ENCODE data around the gene SMPD1.

DNA sequence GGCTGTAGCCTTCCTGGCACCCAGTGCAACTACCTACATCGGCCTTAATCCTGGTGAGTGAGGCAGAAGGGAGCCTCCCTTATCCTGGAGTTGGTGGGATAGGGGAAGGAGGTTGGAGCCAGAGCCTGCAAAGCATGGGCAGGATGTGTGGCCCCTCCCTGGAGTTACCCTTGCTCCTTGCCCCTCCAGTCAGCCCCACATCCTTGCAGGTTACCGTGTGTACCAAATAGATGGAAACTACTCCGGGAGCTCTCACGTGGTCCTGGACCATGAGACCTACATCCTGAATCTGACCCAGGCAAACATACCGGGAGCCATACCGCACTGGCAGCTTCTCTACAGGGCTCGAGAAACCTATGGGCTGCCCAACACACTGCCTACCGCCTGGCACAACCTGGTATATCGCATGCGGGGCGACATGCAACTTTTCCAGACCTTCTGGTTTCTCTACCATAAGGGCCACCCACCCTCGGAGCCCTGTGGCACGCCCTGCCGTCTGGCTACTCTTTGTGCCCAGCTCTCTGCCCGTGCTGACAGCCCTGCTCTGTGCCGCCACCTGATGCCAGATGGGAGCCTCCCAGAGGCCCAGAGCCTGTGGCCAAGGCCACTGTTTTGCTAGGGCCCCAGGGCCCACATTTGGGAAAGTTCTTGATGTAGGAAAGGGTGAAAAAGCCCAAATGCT is 3.9 kb downstream of the SMPD1 start:
- TF ChIP-seq, protein P1, sequence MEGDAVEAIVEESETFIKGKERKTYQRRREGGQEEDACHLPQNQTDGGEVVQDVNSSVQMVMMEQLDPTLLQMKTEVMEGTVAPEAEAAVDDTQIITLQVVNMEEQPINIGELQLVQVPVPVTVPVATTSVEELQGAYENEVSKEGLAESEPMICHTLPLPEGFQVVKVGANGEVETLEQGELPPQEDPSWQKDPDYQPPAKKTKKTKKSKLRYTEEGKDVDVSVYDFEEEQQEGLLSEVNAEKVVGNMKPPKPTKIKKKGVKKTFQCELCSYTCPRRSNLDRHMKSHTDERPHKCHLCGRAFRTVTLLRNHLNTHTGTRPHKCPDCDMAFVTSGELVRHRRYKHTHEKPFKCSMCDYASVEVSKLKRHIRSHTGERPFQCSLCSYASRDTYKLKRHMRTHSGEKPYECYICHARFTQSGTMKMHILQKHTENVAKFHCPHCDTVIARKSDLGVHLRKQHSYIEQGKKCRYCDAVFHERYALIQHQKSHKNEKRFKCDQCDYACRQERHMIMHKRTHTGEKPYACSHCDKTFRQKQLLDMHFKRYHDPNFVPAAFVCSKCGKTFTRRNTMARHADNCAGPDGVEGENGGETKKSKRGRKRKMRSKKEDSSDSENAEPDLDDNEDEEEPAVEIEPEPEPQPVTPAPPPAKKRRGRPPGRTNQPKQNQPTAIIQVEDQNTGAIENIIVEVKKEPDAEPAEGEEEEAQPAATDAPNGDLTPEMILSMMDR (IDR thresholded peaks at IDR 0.05), result no peak
- TF ChIP-seq POLR2A (IDR thresholded peaks at IDR 0.05), result no peak
